ENCODE data around the gene USP11.

USP11 gene

DNA sequence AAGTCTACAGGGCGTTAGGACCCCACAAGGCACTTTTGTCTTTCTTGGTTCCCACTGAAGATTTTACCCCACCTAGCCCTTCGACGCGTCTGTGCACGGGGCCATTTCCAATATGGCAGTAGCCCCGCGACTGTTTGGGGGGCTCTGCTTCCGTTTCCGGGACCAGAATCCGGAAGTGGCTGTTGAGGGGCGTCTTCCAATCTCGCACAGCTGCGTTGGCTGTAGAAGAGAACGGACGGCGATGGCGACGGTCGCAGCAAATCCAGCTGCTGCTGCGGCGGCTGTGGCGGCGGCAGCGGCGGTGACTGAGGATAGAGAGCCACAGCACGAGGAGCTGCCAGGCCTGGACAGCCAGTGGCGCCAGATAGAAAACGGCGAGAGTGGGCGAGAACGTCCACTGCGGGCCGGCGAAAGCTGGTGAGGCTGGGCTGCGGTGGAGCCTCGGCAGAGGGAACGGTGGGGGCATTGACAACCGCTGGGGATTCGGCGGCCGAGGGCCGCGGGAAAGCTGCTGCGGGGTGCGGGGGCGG, at the start of gene USP11:
Gene USP11 (plus strand): TSS at position 207 of the 530 bp plus-strand sequence. CDS start 35 bp downstream, at position 242.
- no peak for DNase-seq (ENCODE audit: low spot score)

- no peak for DNase-seq (ENCODE audit: low spot score)
Observed at GRCh38 chrX:47184486-47184885, 48.3 kb upstream of the USP11 start.

GRCh38 chrX:47185241-47185640, 47.6 kb upstream of the USP11 start:
- DNase-seq (ENCODE audit: low spot score): no peak

DNA sequence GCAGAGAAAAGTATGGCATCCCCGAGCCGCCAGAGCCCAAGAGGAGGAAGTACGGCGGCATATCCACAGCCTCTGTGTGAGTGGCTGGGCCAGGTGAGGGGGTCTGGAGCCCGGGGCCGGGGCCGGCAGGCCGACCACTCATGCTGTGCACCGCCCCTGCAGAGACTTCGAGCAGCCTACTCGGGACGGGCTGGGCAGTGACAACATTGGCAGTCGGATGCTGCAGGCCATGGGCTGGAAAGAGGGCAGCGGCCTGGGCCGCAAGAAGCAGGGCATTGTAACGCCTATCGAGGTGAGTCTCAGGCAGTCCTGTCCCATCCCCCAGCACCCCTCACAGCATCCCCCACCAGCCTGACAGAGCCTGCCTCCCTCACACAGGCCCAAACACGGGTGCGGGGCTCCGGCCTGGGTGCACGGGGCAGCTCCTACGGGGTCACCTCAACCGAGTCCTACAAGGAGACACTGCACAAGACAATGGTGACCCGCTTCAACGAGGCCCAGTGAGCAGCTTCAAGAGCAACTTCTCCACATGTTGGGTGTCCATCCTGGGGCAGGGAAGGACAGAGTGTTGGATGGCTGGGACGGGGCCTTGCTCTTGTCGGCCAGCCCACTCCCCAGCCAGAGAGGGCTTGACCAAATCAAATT, 46.6 kb upstream of the USP11 start:
- no peak for DNase-seq (ENCODE audit: low spot score)

DNA sequence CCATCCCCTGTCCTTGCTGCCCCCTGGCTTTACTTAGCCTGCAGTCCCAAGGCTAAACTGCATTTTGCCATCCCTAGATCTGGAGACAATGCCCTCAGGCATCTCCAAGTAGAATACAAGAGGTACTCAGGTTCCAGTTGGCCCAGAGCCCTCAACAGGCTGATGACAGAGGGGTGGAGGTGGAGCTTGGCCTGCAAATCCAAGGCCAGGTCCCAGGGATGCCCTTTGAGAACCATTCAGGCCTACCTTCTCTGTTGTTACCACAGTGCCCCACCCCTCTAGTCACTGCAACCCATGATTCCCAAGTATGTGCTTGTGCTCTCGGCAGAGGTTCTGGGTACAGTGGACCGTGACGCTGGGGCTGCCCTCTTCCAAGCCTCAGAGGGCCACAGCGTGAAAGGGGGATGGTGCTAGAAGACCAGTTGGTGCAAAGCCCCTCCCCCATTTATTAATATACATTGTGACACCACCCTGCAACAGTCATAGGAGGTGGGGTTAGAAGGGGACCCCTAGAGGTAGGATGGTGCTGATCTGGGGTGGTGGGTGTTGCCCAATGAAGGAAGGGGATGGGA, 45.6 kb upstream of the USP11 start:
- no peak for DNase-seq (ENCODE audit: low spot score)

DNA sequence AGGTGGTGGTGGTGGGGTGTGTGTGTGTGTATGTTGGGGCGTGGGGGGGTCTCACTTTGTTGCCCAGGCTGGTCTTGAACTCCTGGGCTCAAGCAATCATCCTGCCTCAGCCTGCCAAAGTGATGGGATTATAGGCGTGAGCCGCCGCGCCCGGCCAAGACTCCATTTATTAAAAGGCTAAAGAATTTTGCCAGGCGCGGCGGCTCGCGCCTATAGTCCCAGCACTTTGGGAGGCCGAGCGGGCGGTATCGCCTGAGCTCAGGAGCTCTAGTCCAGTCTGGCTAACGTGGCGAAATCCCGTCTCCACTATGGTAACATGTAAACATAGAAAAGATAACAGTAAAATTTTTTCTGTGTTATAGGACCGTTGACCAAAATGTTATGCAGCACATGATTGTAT, 42.9 kb upstream of the USP11 start:
- no peak for DNase-seq (ENCODE audit: low spot score)

- peak; percentile 84 for DNase-seq (ENCODE audit: low spot score)
Observed at GRCh38 chrX:47190445-47191269, 42.2 kb upstream of the USP11 start.

DNA sequence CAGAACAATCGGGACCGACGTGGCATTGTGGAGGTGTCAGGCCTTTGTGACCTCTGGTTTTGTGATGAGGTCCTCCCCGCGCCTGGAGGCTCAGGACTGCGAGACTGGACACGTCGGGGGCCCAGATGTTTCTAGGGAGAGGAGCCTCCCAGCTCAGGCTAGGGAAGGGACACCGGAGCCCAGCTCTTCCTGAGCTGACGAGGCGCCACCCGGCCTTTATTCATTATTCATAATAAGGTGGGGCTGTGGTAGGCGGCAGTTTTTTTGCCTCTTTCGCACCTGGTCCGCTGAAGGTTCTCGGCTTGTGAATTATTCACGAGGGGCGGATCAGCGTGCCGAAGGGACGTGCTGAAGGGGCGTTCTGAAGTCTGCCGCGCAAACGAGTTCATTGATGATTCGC, 41.5 kb upstream of the USP11 start:
- no peak for DNase-seq (ENCODE audit: low spot score)

DNA sequence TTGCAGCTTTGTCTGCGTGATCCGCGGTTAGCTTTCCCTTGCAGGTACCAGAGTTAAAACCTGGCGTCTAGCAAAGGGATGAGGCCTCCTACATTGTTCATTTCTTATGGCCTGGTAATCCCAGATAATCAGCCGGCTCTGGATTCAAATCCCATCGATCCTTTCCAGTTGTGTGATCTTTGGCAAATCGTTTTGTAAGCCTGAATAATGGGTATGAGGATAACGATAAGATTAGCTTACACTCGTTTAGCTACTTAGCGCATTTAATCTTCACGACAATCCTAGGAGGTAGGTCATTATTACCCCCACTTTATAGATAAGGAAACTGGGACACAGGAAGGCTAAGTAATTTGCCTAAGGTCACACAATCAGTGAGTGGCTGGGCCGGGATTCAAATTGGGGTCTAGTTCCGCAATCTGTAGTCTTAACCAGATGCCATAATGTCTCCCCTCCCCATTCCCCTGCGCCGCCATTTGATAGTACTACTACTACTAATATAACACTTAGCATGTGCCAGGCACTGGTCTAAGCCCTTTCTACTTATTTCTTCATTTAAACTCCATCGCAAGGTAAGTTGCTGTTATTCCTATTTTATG, 40.9 kb upstream of the USP11 start:
- no peak for DNase-seq (ENCODE audit: low spot score)

GRCh38 chrX:47193475-47194193, 39.2 kb upstream of the USP11 start, which contains the start of gene UBA1:
TSS of gene UBA1 (plus strand) at chrX:47193829. CDS start at chrX:47198803, 4,974 bp downstream.
- DNase-seq (ENCODE audit: low spot score): peak; percentile 61

GRCh38 chrX:47194194-47194787, 38.5 kb upstream of the USP11 start:
- no peak for DNase-seq (ENCODE audit: low spot score)

- DNase-seq (ENCODE audit: low spot score): no peak
Observed at GRCh38 chrX:47196098-47196497, 36.7 kb upstream of the USP11 start.

- DNase-seq (ENCODE audit: low spot score): no peak
Observed at GRCh38 chrX:47197526-47197925, 35.3 kb upstream of the USP11 start.

GRCh38 chrX:47198026-47198686, 34.7 kb upstream of the USP11 start:
- no peak for DNase-seq (ENCODE audit: low spot score)

DNA sequence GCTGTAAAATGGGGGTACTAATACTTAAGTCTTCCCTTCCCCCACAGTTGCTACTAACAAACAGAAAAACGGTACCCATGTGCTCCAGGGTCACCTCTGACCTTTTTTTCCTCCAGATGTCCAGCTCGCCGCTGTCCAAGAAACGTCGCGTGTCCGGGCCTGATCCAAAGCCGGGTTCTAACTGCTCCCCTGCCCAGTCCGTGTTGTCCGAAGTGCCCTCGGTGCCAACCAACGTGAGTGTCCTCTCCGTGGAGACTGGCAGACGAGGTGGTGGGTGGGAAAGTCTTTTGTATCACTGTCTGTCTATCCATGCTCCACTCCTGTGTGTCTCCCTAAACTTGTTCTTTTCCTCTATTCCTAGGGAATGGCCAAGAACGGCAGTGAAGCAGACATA, 34.1 kb upstream of the USP11 start:
- no peak for DNase-seq (ENCODE audit: low spot score)

DNA sequence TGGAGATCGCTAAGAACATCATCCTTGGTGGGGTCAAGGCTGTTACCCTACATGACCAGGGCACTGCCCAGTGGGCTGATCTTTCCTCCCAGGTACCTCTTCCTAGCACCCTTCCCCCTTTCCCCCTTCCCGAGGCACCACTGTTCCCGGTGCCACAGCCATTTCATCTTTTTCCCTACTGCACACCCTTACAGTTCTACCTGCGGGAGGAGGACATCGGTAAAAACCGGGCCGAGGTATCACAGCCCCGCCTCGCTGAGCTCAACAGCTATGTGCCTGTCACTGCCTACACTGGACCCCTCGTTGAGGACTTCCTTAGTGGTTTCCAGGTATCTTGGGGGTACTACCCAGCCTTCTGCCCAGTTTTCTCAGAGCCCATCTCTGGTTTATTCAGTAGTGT, 33.5 kb upstream of the USP11 start:
- DNase-seq (ENCODE audit: low spot score): no peak

DNA sequence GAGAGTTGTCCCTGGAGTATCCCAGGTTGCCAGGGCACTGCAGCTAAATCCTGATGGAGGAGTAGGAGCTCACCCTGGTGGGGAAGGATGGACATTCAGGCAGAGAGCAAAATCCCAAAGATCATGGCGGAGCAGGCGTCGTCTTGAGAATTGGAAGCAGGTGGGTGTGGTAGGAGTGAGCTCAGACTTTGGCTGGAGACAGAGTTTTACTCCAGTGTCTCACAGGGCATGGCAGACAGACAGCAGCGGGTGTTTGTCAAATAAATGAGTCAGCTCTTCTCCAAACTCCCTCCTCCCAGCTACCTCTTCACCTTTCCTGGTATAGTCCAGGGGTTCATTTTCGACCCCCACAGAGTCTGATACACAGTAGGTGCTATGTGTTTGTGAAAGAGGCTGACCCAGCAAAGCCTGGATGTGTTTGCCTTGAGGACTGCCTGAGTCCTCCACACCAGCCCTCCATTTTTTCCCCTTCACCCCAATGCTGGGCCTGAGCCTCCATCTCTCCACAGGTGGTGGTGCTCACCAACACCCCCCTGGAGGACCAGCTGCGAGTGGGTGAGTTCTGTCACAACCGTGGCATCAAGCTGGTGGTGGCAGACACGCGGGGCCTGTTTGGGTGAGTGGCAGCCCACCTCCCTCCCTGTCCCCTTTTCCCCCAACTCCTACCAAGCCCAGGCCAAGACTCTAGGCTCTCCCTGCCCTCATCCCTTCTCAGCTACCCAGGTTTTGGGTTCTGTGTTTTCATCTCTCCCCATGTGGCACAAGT, 32.2 kb upstream of the USP11 start:
- DNase-seq (ENCODE audit: low spot score): no peak

GRCh38 chrX:47201345-47201944, 31.4 kb upstream of the USP11 start:
- DNase-seq (ENCODE audit: low spot score): no peak

- DNase-seq (ENCODE audit: low spot score): no peak
Observed at GRCh38 chrX:47202316-47202715, 30.5 kb upstream of the USP11 start.

DNA sequence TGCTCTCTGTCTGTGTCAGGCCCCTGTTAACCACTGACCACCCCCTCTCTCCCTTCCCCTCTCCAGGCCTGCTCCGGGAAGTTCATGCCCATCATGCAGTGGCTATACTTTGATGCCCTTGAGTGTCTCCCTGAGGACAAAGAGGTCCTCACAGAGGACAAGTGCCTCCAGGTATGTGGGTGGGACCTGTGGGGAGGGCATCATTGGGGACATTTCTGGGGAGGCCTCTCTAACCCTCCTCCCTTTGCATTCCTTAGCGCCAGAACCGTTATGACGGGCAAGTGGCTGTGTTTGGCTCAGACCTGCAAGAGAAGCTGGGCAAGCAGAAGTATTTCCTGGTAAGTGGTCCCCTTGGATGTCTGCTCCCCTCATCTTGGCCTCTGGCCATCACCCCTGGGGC, 29.9 kb upstream of the USP11 start:
- DNase-seq (ENCODE audit: low spot score): no peak

Measured in HuH-7.5 (cell line).